ENCODE measurements around the gene TEX54. TPM values are rescaled to one million over a fixed set of nuclear protein-coding genes. Genes with fewer than 3 reads are reported as not detected.

Gene TEX54
- total and polyA plus RNA-seq, 2 of the 13 experiments (the other 11 are each of a cell fraction or from before 2014, with no cell fraction given) = not detected

- TF ChIP-seq ZNF788 (CRISPR knock-in tag; IDR thresholded peaks at IDR 0.05; ENCODE audit: borderline replicate concordance) (peak; percentile 86; the same call in 1 of the 2 replicates), ELF3 (CRISPR knock-in tag; IDR thresholded peaks at IDR 0.05) (peak; percentile 84), PRPF4 (IDR thresholded peaks at IDR 0.05; ENCODE audit: low read depth, low read length, poor library complexity, severe bottlenecking) (no peak), ZNF260 (CRISPR knock-in tag; IDR thresholded peaks at IDR 0.05; ENCODE audit: borderline replicate concordance, low read depth) (no peak), CCDC6 (CRISPR knock-in tag; IDR thresholded peaks at IDR 0.05) (peak; percentile 66; the same call in 1 of the 2 replicates), ZNF776 (CRISPR knock-in tag; IDR thresholded peaks at IDR 0.05) (peak; percentile 48; the same call in 1 of the 2 replicates), ZNF564 (CRISPR knock-in tag; IDR thresholded peaks at IDR 0.05) (0 out of 2 replicates have a peak, but pooled peaks have one; percentile 62), CBX5 (CRISPR knock-in tag; IDR thresholded peaks at IDR 0.05; ENCODE audit: borderline replicate concordance) (no peak), MIER3 (CRISPR knock-in tag; IDR thresholded peaks at IDR 0.05; ENCODE audit: borderline replicate concordance) (peak; percentile 73; the same call in 1 of the 2 replicates), ZBTB2 (CRISPR knock-in tag; IDR thresholded peaks at IDR 0.05; ENCODE audit: low read depth) (no peak), REPIN1 (CRISPR knock-in tag; IDR thresholded peaks at IDR 0.05; ENCODE audit: borderline replicate concordance, low read depth) (0 out of 2 replicates have a peak, but pooled peaks have one; percentile 47), ZNF703 (CRISPR knock-in tag; IDR thresholded peaks at IDR 0.05; ENCODE audit: borderline replicate concordance) (no peak), ZNF652 (CRISPR knock-in tag; IDR thresholded peaks at IDR 0.05; ENCODE audit: borderline replicate concordance, low read depth) (no peak), ZNF326 (CRISPR knock-in tag; IDR thresholded peaks at IDR 0.05; ENCODE audit: borderline replicate concordance) (peak; percentile 28; the same call in 1 of the 2 replicates), ZBTB40 (IDR thresholded peaks at IDR 0.05) (peak; percentile 18; the same call in 1 of the 2 replicates), ZBTB40 (CRISPR knock-in tag; IDR thresholded peaks at IDR 0.05) (peak; percentile 76; the same call in 1 of the 2 replicates), CEBPB (IDR thresholded peaks at IDR 0.05; ENCODE audit: borderline replicate concordance, low read depth, low read length) (no peak), ZNF768 (CRISPR knock-in tag; IDR thresholded peaks at IDR 0.05) (peak; percentile 70), ZNF367 (CRISPR knock-in tag; IDR thresholded peaks at IDR 0.05; ENCODE audit: borderline replicate concordance) (no peak), ELF4 (CRISPR knock-in tag; IDR thresholded peaks at IDR 0.05; ENCODE audit: borderline replicate concordance) (peak; percentile 89)
Observed at GRCh38 chr11:62791501-62792201, 41.0 kb downstream of the TEX54 start, which contains the start of gene TMEM223 (continued).
